Left kidney (tissue), 2 donors: ENCODE data around the gene TCEA2. TPM values are rescaled to one million over a fixed set of nuclear protein-coding genes. Genes with fewer than 3 reads are reported as not detected.

Experiments
- DNase-seq: peaks from one replicate; pipeline ENCODE4 v3.0.0-alpha.2; 2013
- polyA plus RNA-seq: library from polyadenylated mRNA; unstranded; fragments of 120-200 nt; gene quantifications from one replicate; pipeline ENCODE4 v1.2.1, GENCODE V29; 2013; ENCODE audit not compliant: insufficient read length

TCEA2 gene
- polyA plus RNA-seq, 1 donor: 74.7 TPM

- no peak for DNase-seq
Observed at GRCh38 chr20:64047968-64048401, 15.0 kb upstream of the TCEA2 start.

GRCh38 chr20:64048402-64049044 lies 14.5 kb upstream of the TCEA2 start:
- no peak for DNase-seq

GRCh38 chr20:64049060-64049877 lies 13.7 kb upstream of the TCEA2 start, which contains the start of gene SOX18:
SOX18 (minus strand) TSS chr20:64049639; CDS start chr20:64049516, 123 bp downstream.
- DNase-seq: no peak

- DNase-seq: no peak
Observed at GRCh38 chr20:64049878-64050260, 13.1 kb upstream of the TCEA2 start.

GRCh38 chr20:64050261-64051032 lies 12.6 kb upstream of the TCEA2 start:
- DNase-seq: no peak

- DNase-seq: no peak
Observed at GRCh38 chr20:64051033-64051452, 12.0 kb upstream of the TCEA2 start.

GRCh38 chr20:64051561-64052325 lies 11.3 kb upstream of the TCEA2 start:
- no peak for DNase-seq

GRCh38 chr20:64052326-64052722 lies 10.7 kb upstream of the TCEA2 start:
- DNase-seq: no peak

- no peak for DNase-seq
Observed at GRCh38 chr20:64052987-64053840, 9.8 kb upstream of the TCEA2 start.

GRCh38 chr20:64053841-64054661 lies 8.9 kb upstream of the TCEA2 start:
- DNase-seq: peak; percentile 59

- DNase-seq: no peak
Observed at GRCh38 chr20:64055396-64055892, 7.6 kb upstream of the TCEA2 start.

GRCh38 chr20:64055893-64056638 lies 6.9 kb upstream of the TCEA2 start:
- DNase-seq: no peak

GRCh38 chr20:64056639-64056888 lies 6.4 kb upstream of the TCEA2 start:
- DNase-seq: no peak

- no peak for DNase-seq
Observed at GRCh38 chr20:64056889-64057627, 5.9 kb upstream of the TCEA2 start.

GRCh38 chr20:64057628-64058498 lies 5.1 kb upstream of the TCEA2 start:
- DNase-seq: peak; percentile 74

GRCh38 chr20:64058536-64058935 lies 4.5 kb upstream of the TCEA2 start:
- no peak for DNase-seq

GRCh38 chr20:64062276-64062595 lies 762 bp upstream of the TCEA2 start:
- DNase-seq: no peak
